ENCODE results near the gene PHGDH.

PHGDH gene

DNA sequence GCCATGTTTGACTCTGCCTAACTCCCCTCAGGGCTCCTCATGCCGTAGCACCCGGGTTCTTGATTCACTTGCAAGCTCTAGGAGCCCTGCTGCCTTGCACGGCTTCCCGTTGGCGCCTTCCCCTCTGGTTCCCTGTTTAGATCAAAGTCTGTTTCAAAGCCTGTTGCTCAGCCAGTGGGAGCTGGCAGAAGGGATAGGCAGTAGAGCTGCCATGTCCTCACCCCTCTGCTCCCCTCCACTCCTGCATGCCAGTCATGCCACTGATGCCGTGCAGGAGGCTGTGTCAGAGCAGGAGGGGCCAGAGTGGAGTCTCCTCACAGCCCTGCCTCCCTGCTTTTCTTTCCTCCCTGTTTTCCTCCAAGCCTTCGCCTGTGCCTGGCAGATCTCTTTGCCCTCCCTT lies 30.5 kb downstream of the PHGDH start:
- Histone ChIP-seq H3K9me3 (no peaks in the 10 kb centered on the region), H3K4me1 (no peaks in the 10 kb centered on the region), H3K36me3 (peaks cover 42% of the 10 kb centered on the region), H3K27me3 (no peaks in the 10 kb centered on the region), H3K4me3 (ENCODE audit: low read depth, low read length) (no peak overlapping the region)
- DNase-seq: no peak
- TF ChIP-seq, protein P1, sequence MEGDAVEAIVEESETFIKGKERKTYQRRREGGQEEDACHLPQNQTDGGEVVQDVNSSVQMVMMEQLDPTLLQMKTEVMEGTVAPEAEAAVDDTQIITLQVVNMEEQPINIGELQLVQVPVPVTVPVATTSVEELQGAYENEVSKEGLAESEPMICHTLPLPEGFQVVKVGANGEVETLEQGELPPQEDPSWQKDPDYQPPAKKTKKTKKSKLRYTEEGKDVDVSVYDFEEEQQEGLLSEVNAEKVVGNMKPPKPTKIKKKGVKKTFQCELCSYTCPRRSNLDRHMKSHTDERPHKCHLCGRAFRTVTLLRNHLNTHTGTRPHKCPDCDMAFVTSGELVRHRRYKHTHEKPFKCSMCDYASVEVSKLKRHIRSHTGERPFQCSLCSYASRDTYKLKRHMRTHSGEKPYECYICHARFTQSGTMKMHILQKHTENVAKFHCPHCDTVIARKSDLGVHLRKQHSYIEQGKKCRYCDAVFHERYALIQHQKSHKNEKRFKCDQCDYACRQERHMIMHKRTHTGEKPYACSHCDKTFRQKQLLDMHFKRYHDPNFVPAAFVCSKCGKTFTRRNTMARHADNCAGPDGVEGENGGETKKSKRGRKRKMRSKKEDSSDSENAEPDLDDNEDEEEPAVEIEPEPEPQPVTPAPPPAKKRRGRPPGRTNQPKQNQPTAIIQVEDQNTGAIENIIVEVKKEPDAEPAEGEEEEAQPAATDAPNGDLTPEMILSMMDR (IDR thresholded peaks at IDR 0.05; ENCODE audit: low read depth, low read length): no peak

- H3K36me3 ChIP-seq: peaks cover 37% of the 10 kb centered on the region
- DNase-seq: no peak
Measured at GRCh38 chr1:119742677-119743076, 30.9 kb downstream of the PHGDH start.

DNA sequence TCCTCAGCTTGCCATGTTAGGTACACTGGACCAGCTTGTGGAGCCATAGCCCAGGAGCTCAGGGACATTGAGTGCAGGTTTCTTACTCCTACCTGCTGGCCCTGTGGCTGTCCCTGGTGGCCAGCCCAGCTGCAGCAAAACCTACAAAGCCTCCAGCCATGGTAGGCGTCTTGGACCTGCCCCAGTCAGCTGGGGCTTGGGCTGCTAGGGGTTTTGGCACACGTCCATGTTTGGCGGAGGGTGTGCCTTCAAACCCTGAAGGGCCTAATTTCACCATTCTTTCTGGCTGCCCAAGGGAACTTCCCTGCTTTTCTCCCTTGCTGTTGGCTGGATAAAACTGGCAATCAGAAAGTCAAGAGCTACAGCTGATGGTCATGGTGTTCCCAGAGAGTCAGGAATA lies 31.6 kb downstream of the PHGDH start:
- H3K9me3 ChIP-seq: no peaks in the 10 kb centered on the region
- H3K4me1 ChIP-seq: no peaks in the 10 kb centered on the region
- H3K27me3 ChIP-seq: no peaks in the 10 kb centered on the region
- no peak overlapping the region for H3K4me3 ChIP-seq (ENCODE audit: low read depth, low read length)
- H3K36me3 ChIP-seq: peaks cover 33% of the 10 kb centered on the region
- DNase-seq: no peak
- TF ChIP-seq, protein P1 (IDR thresholded peaks at IDR 0.05; ENCODE audit: low read depth, low read length): no peak; the same call in 1 of the 2 replicates

More at GRCh38 chr1:119742677-119743076, 30.9 kb downstream of the PHGDH start:
- no peak overlapping the region for H3K4me3 ChIP-seq (ENCODE audit: low read depth, low read length)
- H3K4me1 ChIP-seq: no peaks in the 10 kb centered on the region
- H3K27me3 ChIP-seq: no peaks in the 10 kb centered on the region
- TF ChIP-seq, protein P1 (IDR thresholded peaks at IDR 0.05; ENCODE audit: low read depth, low read length): no peak
- H3K9me3 ChIP-seq: no peaks in the 10 kb centered on the region

- Histone ChIP-seq H3K4me1 (no peaks in the 10 kb centered on the region), H3K4me3 (ENCODE audit: low read depth, low read length) (no peak overlapping the region), H3K36me3 (peaks cover 29% of the 10 kb centered on the region), H3K9me3 (no peaks in the 10 kb centered on the region), H3K27me3 (no peaks in the 10 kb centered on the region)
- DNase-seq: peak; percentile 69
- TF ChIP-seq, protein P1 (IDR thresholded peaks at IDR 0.05; ENCODE audit: low read depth, low read length): peak; percentile 94
Measured at GRCh38 chr1:119743776-119744597, 32.3 kb downstream of the PHGDH start.

DNA sequence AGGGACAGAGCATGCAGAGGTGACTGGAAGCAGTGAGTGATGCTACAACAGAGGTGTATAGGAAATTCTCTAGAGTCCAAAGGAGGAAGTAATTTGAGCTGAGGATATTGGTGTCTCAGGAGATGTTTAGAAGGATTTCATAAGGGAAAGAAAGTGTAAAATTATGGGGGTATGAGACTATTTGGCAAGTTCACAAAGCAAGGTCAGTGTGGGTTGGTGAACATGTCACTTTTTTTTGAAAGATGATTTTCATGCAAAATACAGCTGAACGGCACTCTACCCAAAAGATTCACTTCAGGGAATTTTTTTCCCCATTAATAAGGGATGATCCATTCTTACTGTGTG lies 32.8 kb downstream of the PHGDH start:
- H3K4me1 ChIP-seq: no peaks in the 10 kb centered on the region
- TF ChIP-seq, protein P1 (IDR thresholded peaks at IDR 0.05; ENCODE audit: low read depth, low read length): no peak
- no peaks in the 10 kb centered on the region for H3K27me3 ChIP-seq
- peaks cover 23% of the 10 kb centered on the region for H3K36me3 ChIP-seq
- H3K9me3 ChIP-seq: no peaks in the 10 kb centered on the region
- H3K4me3 ChIP-seq (ENCODE audit: low read depth, low read length): no peak overlapping the region
- no peak for DNase-seq

- no peaks in the 10 kb centered on the region for H3K9me3 ChIP-seq
- no peak for DNase-seq
- TF ChIP-seq, protein P1 (IDR thresholded peaks at IDR 0.05; ENCODE audit: low read depth, low read length): no peak
- no peaks in the 10 kb centered on the region for H3K4me1 ChIP-seq
- peaks cover 20% of the 10 kb centered on the region for H3K36me3 ChIP-seq
- H3K27me3 ChIP-seq: peaks cover 1% of the 10 kb centered on the region
- no peak overlapping the region for H3K4me3 ChIP-seq (ENCODE audit: low read depth, low read length)
Measured at GRCh38 chr1:119745034-119745433, 33.3 kb downstream of the PHGDH start.

All from BE2C (cell line).